ENCODE results near the gene CLPTM1L. TPM values are rescaled to one million over a fixed set of nuclear protein-coding genes. Genes with fewer than 3 reads are reported as not detected.

The CLPTM1L gene
- total and polyA plus RNA-seq, 9 of the 15 experiments (the other 6 are each of a cell fraction or from before 2014, with no cell fraction given): 3.5 to 217 (median 177) TPM

DNA sequence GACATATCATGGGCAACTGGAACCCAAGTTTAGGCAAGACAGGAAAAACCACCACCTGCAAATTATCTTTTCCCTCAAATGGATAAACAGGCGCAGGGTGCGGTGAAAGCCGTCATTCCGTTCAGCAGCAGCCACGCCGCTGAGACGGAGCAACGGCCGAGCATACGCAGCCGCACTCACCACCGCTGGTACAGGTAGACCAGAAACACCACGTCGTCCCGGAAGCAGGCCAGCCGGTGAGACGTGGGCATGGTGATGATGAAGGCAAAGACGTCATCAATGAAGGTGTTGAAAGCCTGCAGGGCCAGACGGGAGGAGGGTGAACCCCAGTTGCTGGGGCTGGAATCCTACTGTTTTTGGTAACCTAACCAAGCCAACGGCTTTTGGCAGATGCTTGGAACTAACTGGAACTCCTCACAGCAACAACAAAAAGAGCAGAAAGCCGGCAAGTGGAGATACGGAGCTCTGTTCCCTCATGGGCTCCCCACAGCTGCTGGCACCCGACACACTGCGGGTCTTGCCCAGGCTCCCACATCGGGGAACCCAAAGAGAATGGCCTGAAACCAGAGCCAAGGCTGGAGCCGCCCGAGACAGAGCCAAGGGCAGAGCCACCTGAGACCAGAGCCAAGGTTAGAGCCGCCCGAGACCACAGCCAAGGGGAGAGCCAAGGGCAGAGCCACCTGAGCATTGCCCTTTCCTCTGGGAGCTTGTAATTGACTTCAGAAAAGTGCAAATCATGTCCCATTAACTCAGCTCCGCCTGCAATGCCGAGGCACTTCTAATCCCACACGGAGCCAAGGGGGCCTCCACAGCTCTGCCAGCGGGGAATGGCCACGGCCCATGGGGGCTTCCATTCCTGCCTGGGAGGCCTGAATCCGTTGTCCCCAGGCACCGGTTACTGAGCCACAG lies 24.2 kb downstream of the CLPTM1L start (continued):
- TF ChIP-seq U2AF2 (optimal IDR thresholded peaks at IDR 0.05; ENCODE audit: low read depth, low read length) (no peak), CHD7 (IDR thresholded peaks at IDR 0.05; ENCODE audit: low read depth, low read length) (no peak), ZNF75A (CRISPR knock-in tag; IDR thresholded peaks at IDR 0.05) (no peak), ZNF717 (CRISPR knock-in tag; IDR thresholded peaks at IDR 0.05) (no peak)

All from K562 (cell line).